RWPE2 (cell line): ENCODE measurements around the gene ADGRG1.

Source experiments
- ATAC-seq: fragments of 200-7000 bp; cut with Tn5 transposase; 3 replicates; pipeline ENCODE4 v1.9.1; 2021; ENCODE audit warnings: low read depth
- DNase-seq: peaks from one replicate; pipeline ENCODE4 v3.0.0-alpha.2; 2020; ENCODE audit warnings: low spot score
- H3K27ac ChIP-seq: fragments of 450-650 bp; 2 replicates; pipeline ENCODE4 v1.5.1; 2017; ENCODE audit warnings: mild to moderate bottlenecking; ENCODE audit not compliant: poor library complexity, severe bottlenecking
- H3K27me3 ChIP-seq: fragments of 250-450 bp; sonication (Bioruptor Pico); 2 replicates; pipeline ENCODE4 v1.5.1; 2021; ENCODE audit warnings: mild to moderate bottlenecking, moderate library complexity; ENCODE audit not compliant: insufficient read depth, poor library complexity, severe bottlenecking
- H3K36me3 ChIP-seq: fragments of 250-450 bp; sonication (Bioruptor Pico); 2 replicates; pipeline ENCODE4 v1.5.1; 2020; ENCODE audit warnings: low read depth, mild to moderate bottlenecking, moderate library complexity
- H3K4me1 ChIP-seq: fragments of 250-450 bp; sonication (Bioruptor Pico); 2 replicates; pipeline ENCODE4 v1.5.1; 2021; ENCODE audit warnings: mild to moderate bottlenecking, moderate library complexity; ENCODE audit not compliant: insufficient read depth, poor library complexity, severe bottlenecking
- H3K4me3 ChIP-seq: fragments of 250-450 bp; sonication (Bioruptor Pico); 2 replicates; pipeline ENCODE4 v1.5.1; 2021; ENCODE audit warnings: mild to moderate bottlenecking, moderate library complexity; ENCODE audit not compliant: severe bottlenecking
- H3K9me3 ChIP-seq: fragments of 250-450 bp; sonication (Bioruptor Pico); 2 replicates; pipeline ENCODE4 v1.5.1; 2021; ENCODE audit warnings: mild to moderate bottlenecking, moderate library complexity; ENCODE audit not compliant: severe bottlenecking
- TF ChIP-seq, protein P1 (sequence below): fragments of 450-650 bp; IDR thresholded peaks from one replicate; pipeline ENCODE4 v1.5.1; 2017; ENCODE audit warnings: mild to moderate bottlenecking, moderate library complexity; ENCODE audit not compliant: poor library complexity, severe bottlenecking

Gene ADGRG1

DNA sequence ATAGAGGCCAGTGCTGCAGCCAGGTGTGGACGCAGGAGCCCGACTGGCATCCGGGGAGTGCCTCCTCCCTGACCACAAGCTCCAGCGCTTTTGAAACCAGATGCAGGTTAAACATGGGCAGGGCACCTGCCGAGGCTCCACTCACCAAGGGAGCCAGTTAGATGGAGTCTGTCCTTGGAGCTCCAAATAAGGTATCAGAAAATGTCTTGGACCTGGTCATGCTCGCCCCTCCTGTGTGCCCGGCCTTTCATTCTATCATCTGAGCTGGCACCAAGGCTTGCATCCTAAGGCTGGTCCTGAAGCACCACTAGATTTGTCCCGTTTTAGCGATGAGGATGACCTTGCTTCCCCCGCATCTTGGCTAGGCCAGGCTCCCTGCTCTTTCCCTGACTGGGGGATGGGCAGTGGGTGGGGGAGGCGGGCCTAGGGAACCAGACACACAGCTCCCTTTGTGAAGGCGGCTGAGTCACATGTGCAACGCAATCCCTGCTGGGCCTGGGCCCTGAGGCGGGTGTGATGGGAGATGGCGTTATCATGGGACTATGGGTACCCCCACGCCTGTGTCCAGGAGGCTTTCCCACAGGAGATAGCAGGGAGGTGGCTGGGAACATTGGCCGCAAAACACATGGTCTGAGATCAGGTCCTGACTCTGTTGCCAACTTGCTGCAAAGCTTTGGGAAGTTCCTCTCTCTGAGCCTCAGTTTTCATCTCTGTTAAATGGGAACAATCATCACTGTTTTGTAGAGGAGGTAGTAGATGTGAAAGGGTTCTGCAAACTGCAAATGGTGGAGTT lies 5.0 kb upstream of the ADGRG1 start:
- peak; percentile 54 for ATAC-seq
- Histone ChIP-seq H3K27ac (peak overlapping the region; percentile 89), H3K4me3 (no peak overlapping the region), H3K4me1 (peaks cover 62% of the 10 kb centered on the region), H3K27me3 (no peaks in the 10 kb centered on the region), H3K36me3 (peaks cover 29% of the 10 kb centered on the region), H3K9me3 (no peaks in the 10 kb centered on the region)
- peak; percentile 96 for DNase-seq
- TF ChIP-seq, protein P1, sequence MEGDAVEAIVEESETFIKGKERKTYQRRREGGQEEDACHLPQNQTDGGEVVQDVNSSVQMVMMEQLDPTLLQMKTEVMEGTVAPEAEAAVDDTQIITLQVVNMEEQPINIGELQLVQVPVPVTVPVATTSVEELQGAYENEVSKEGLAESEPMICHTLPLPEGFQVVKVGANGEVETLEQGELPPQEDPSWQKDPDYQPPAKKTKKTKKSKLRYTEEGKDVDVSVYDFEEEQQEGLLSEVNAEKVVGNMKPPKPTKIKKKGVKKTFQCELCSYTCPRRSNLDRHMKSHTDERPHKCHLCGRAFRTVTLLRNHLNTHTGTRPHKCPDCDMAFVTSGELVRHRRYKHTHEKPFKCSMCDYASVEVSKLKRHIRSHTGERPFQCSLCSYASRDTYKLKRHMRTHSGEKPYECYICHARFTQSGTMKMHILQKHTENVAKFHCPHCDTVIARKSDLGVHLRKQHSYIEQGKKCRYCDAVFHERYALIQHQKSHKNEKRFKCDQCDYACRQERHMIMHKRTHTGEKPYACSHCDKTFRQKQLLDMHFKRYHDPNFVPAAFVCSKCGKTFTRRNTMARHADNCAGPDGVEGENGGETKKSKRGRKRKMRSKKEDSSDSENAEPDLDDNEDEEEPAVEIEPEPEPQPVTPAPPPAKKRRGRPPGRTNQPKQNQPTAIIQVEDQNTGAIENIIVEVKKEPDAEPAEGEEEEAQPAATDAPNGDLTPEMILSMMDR, result no peak

- ATAC-seq (no peak), DNase-seq (no peak)
- peaks cover 57% of the 10 kb centered on the region for H3K4me1 ChIP-seq
Observed at GRCh38 chr16:57624044-57624688, 4.3 kb upstream of the ADGRG1 start.

DNA sequence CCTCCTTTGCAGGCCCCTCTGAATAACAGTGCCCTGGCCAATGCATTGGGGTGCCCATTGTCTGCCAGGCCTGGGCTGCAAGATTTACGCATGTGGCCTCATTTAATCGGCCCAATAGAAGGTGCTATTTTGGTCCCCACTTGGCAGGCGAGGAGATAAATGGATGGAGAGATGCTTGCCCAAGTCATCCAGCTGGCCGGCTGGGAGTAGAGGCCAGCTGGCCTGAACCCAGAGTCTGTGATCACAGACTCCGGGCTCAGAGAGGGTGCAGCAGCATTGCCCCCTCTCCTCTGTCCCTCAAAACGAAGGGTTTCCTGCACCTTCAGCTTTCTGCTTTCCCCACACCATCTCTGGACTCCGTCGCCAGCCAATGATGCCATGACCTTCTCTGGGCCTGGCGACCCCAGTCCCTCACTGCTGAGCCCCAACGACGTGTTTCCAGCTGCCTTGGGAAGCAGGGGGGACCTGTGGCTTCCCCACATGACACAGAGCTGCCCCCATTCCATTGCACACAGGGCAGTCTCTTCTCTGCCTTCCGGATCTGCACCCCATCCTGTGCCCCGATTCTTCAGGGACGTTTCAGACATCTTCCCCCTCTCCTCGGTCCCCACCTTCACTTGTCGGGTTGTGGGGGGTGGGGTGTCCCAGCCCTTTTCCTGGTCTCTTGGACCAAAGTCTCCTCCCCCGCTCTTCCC lies 3.5 kb upstream of the ADGRG1 start:
- Histone ChIP-seq H3K27me3 (no peaks in the 10 kb centered on the region), H3K4me3 (no peak overlapping the region), H3K4me1 (peaks cover 55% of the 10 kb centered on the region), H3K36me3 (peaks cover 29% of the 10 kb centered on the region), H3K9me3 (no peaks in the 10 kb centered on the region), H3K27ac (peak overlapping the region; percentile 89)
- TF ChIP-seq, protein P1, result no peak
- ATAC-seq, result no peak
- DNase-seq, result no peak

More at GRCh38 chr16:57624044-57624688, 4.3 kb upstream of the ADGRG1 start:
- peaks cover 29% of the 10 kb centered on the region for H3K36me3 ChIP-seq
- TF ChIP-seq, protein P1, result no peak
- H3K9me3 ChIP-seq, result no peaks in the 10 kb centered on the region
- H3K4me3 ChIP-seq, result no peak overlapping the region
- H3K27ac ChIP-seq, result peak overlapping the region; percentile 89
- H3K27me3 ChIP-seq, result no peaks in the 10 kb centered on the region

- Histone ChIP-seq H3K4me3 (no peak overlapping the region), H3K36me3 (peaks cover 30% of the 10 kb centered on the region), H3K4me1 (peaks cover 50% of the 10 kb centered on the region), H3K27ac (peak overlapping the region; percentile 89), H3K9me3 (no peaks in the 10 kb centered on the region), H3K27me3 (no peaks in the 10 kb centered on the region)
- ATAC-seq, result no peak
- TF ChIP-seq, protein P1, result no peak
- no peak for DNase-seq
Observed at GRCh38 chr16:57626420-57627170, 1.8 kb upstream of the ADGRG1 start.
